Chondrocyte (in vitro differentiated cells): ENCODE data around the gene WDR55. TPM values are rescaled to one million over a fixed set of nuclear protein-coding genes. Genes with fewer than 3 reads are reported as not detected.
"Not testable (repeated sequence)": the region's sequence is repeated elsewhere in the genome, so short reads cannot be mapped to it uniquely, and the experiment has no call there.

ENCODE experiments used
- DNase-seq: peaks from one replicate; pipeline ENCODE4 v3.0.0; 2021; ENCODE audit warnings: mixed read lengths, low spot score
- H3K27ac Mint-ChIP-seq: one replicate; pipeline ENCODE4 v1.8.0; 2021; ENCODE audit warnings: mild to moderate bottlenecking, moderate library complexity, mixed read lengths; ENCODE audit not compliant: unreplicated experiment
- H3K27me3 Mint-ChIP-seq: 2 replicates; pipeline ENCODE4 v1.8.0; 2021; ENCODE audit warnings: low read depth, mixed read lengths
- H3K36me3 Mint-ChIP-seq: 2 replicates; pipeline ENCODE4 v1.8.0; 2021; ENCODE audit warnings: low read depth, mixed read lengths
- H3K4me1 Mint-ChIP-seq: 2 replicates; pipeline ENCODE4 v1.8.0; 2021; ENCODE audit warnings: low read depth, mild to moderate bottlenecking, mixed read lengths
- H3K4me3 Mint-ChIP-seq: one replicate; pipeline ENCODE4 v1.8.0; 2021; ENCODE audit warnings: mild to moderate bottlenecking, moderate library complexity, mixed read lengths; ENCODE audit not compliant: unreplicated experiment
- H3K9me3 Mint-ChIP-seq: 2 replicates; pipeline ENCODE4 v1.8.0; 2021; ENCODE audit warnings: low read depth, mixed read lengths
- total RNA-seq: library from RNA; stranded (reverse); gene quantifications from 3 replicates; pipeline ENCODE4 v1.2.1, GENCODE V29; 2021
- TF ChIP-seq, protein P1 (sequence below): fragments of 200-600 bp; sonication (generic); IDR thresholded peaks from 2 replicates; pipeline ENCODE4 v1.5.0; 2021; ENCODE audit warnings: antibody characterized with exemption, mild to moderate bottlenecking, moderate library complexity

The WDR55 gene
- total RNA-seq, 1 donor from 2014 or later, result 24.5 TPM

DNA sequence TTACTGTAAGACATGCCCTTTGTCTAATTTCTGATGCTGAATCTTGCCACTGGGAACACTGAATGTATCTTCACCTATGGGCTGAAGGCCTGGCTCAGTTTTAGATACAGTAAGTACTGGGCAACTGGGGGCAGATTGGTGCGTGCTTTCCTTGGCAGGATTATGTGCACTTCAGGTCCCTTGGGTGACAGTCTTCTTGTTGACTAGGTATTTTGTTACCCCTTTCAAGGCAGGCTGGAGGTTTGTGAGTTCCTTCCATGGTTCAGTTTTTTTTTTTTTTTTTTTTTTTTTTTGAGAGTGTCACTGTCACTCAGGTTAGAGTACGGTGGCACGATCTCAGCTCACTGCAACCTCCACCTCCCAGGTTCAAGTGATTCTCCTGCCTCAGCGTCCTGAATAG, 43.1 kb downstream of the WDR55 start:
- DNase-seq, result no peak
- Mint-ChIP-seq H3K27ac (no peak overlapping the region), H3K27me3 (no peaks in the 10 kb centered on the region), H3K9me3 (no peaks in the 10 kb centered on the region), H3K4me3 (no peak overlapping the region), H3K4me1 (peaks cover 13% of the 10 kb centered on the region), H3K36me3 (peaks cover 29% of the 10 kb centered on the region)
- TF ChIP-seq, protein P1, sequence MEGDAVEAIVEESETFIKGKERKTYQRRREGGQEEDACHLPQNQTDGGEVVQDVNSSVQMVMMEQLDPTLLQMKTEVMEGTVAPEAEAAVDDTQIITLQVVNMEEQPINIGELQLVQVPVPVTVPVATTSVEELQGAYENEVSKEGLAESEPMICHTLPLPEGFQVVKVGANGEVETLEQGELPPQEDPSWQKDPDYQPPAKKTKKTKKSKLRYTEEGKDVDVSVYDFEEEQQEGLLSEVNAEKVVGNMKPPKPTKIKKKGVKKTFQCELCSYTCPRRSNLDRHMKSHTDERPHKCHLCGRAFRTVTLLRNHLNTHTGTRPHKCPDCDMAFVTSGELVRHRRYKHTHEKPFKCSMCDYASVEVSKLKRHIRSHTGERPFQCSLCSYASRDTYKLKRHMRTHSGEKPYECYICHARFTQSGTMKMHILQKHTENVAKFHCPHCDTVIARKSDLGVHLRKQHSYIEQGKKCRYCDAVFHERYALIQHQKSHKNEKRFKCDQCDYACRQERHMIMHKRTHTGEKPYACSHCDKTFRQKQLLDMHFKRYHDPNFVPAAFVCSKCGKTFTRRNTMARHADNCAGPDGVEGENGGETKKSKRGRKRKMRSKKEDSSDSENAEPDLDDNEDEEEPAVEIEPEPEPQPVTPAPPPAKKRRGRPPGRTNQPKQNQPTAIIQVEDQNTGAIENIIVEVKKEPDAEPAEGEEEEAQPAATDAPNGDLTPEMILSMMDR, result no peak

DNA sequence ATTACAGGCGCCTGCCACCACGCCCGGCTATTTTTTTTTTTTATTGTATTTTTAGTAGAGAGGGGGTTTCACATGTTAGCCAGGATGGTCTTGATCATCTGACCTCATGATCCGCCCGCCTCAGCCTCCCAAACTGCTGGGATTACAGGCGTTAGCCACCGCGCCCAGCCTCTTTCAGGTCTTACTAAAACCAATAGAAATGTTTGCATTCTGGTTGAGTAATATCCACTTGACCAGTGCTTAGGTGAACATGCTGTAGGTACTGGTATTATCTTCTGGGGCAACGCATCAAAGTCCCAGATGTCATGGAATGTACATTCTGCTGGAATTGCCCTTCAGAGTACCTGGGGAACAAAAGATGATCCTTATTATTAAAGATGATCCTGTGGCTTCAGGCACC, 44.1 kb downstream of the WDR55 start:
- H3K4me3 Mint-ChIP-seq, H3K9me3 Mint-ChIP-seq, H3K27me3 Mint-ChIP-seq, H3K27ac Mint-ChIP-seq, DNase-seq: not testable (repeated sequence)
- Mint-ChIP-seq H3K4me1 (peaks cover 16% of the 10 kb centered on the region), H3K36me3 (peaks cover 24% of the 10 kb centered on the region)

DNA sequence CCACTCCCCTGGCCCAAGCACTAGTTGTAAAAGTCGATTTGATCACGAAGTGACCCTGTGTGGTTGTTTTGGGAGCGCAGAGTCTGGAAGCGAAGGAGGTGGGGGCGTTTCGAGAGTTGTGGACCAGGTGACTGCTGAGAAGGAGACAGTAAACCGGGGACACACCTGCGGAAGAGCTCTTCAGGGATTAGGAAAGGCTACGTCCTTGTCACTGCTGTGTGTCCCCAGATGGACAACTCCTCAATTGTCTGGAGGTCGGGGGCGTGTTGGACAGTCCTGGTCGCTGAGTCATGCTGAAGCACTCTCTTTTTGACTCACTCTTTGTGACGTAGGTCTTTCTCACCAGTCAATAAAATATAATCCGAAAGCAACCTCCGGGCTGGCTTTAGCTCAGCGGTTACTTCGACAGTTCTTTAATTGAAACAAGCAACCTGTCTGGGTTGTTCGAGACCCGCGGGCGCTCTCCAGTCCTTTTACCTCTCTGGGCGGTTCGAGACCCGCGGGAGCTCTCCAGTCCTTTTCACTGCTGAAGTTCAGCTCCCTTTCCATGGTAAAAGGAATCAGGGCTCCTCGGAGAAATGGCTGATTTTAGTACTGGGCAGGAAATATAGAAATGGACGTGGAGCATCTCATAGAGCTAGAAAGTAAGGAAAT, 46.3 kb downstream of the WDR55 start:
- TF ChIP-seq, protein P1, result no peak
- H3K4me1 Mint-ChIP-seq, result peaks cover 16% of the 10 kb centered on the region
- no peaks in the 10 kb centered on the region for H3K27me3 Mint-ChIP-seq
- peak overlapping the region; percentile 87 for H3K4me3 Mint-ChIP-seq
- peaks cover 9% of the 10 kb centered on the region for H3K36me3 Mint-ChIP-seq
- DNase-seq, result peak; percentile 96
- no peaks in the 10 kb centered on the region for H3K9me3 Mint-ChIP-seq
- H3K27ac Mint-ChIP-seq, result peak overlapping the region; percentile 96

DNA sequence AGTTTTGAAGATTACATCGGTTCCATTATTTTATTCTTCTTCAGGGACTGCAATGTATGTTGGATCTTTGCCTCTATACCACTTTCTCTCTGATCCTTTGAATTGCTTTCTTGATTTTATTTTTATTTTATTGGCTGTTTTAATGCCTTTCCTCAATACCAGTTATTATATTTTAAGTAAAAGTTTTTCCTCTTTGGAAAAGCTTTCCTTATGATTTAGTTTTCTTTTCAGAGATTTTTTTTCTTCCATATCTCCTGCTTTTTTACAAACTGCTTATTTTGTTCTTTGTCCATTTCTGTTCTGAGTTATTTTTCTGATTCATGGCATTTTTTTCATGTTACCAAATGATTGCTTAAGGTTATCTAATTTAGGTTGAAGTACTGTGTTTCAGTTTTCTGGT, 47.1 kb downstream of the WDR55 start:
- Mint-ChIP-seq H3K9me3 (no peaks in the 10 kb centered on the region), H3K27me3 (no peaks in the 10 kb centered on the region), H3K27ac (no peak overlapping the region), H3K4me3 (no peak overlapping the region), H3K36me3 (peaks cover 2% of the 10 kb centered on the region), H3K4me1 (peaks cover 16% of the 10 kb centered on the region)
- DNase-seq, result no peak
- TF ChIP-seq, protein P1, result no peak

DNA sequence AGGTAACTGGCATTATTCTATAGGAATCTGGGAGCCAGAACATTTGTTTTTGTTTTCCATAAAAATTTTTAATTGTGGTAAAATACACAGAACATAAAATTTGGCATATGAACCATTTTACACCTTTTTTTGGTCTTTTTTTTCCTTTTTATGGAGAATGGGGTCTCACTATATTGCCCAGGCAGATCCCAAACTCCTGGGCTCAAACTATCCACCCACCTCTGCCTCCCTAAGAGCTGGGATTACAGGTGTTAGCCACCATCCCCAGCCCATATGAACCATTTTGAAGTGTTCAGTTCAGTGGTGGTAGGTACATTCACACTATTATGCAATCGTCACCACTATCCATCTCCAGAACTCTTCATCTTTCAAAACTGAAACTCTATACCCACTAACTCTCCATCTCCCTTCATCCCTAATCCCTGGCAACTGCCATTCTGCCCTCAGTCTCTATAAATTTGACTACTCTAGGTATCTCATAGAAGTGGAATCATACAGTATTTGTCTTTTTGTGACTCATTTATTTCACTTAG, 48.9 kb downstream of the WDR55 start:
- DNase-seq, result no peak
- H3K27ac Mint-ChIP-seq, result no peak overlapping the region
- TF ChIP-seq, protein P1, result no peak
- H3K36me3 Mint-ChIP-seq, result no peaks in the 10 kb centered on the region
- no peak overlapping the region for H3K4me3 Mint-ChIP-seq
- H3K4me1 Mint-ChIP-seq, result peaks cover 20% of the 10 kb centered on the region
- H3K9me3 Mint-ChIP-seq, result no peaks in the 10 kb centered on the region
- no peaks in the 10 kb centered on the region for H3K27me3 Mint-ChIP-seq

DNA sequence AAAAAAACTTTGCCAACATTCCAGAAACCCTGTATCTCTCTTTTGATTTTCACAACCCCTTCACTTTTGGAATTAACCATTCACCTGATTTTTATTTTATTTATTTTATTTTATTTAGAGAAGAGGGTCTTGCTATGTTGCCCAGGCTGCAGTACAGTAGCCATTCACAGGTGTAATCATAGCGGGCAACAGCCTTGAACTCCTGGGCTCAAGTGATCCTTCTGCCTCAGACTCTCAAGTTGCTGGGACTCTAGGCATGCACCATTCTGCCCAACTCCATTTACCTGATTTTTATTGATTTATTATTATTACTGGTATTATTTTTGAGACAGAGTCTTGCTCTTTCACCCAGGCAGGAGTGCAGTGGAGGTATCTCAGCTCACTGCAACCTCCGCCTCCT, 51.5 kb downstream of the WDR55 start:
- not testable (repeated sequence) for H3K27ac Mint-ChIP-seq, H3K9me3 Mint-ChIP-seq, H3K27me3 Mint-ChIP-seq, H3K36me3 Mint-ChIP-seq, H3K4me3 Mint-ChIP-seq, DNase-seq
- peaks cover 18% of the 10 kb centered on the region for H3K4me1 Mint-ChIP-seq
